ENCODE measurements around the gene DHRS9.

GRCh38 chr2:169071455-169071854, 2.1 kb downstream of the DHRS9 start:
- TF ChIP-seq CTCF (IDR thresholded peaks at IDR 0.05; ENCODE audit: low read depth, low read length) (no peak), EZH2phosphoT487 (IDR thresholded peaks at IDR 0.05; ENCODE audit: low read depth) (no peak)
